ENCODE measurements around the gene PSMD3.

The PSMD3 gene

DNA sequence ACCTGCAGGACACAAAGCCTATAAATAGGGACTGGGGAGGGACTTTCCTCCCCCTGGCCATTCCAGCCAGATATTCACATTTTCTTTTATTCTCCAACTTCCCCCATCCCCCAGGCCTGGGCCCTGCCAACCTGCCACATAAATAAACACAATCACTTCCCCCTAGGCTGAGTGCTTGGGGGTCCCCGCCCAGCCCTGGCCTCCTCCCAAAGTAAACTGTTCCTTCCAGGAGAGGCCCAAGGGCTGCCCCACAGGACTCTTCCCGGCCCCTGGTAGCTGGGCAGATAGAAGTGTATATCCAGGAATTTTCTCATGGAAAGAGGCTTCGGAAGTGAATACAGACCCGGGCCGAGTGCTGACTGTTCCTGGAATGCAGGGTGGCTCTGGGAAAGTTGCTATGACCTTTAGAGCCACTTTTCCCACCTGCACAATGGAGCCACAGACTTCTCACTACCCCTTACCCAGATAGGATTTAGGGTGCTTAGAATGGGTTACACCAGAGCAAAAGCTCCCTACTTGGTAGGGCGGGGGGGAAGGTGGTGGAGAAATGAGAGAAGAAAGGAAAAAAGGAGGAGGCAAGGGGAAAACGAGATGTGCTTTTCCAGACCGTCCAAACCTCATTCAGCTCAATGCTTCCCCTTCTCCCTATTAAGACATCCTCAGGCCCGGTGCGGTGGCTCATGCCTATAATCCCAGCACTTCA lies 43.1 kb downstream of the PSMD3 start:
- DNase-seq: no peak

DNA sequence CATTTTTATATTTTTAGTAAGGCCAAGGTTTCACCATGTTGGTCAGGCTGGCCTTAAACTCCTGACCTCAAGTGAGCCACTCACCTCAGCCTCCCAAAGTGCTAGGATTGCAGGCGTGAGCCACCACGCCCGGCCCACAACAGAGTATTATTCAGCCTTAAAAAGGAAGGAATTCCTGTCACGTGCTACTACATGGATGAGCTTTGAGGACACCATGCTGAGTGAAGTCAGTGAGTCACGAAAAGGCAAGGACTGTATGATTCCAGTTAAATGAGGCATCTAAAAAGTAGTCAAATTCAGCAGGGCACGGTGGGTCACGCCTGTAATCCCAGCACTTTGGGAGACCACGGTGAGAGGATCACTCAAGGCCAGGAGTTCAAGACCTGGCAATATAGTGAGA lies 44.3 kb downstream of the PSMD3 start:
- DNase-seq: no peak

GRCh38 chr17:40025559-40025958 lies 45.0 kb downstream of the PSMD3 start:
- DNase-seq: no peak

GRCh38 chr17:40025991-40026815 lies 45.6 kb downstream of the PSMD3 start:
- DNase-seq: peak; percentile 56

- peak; percentile 59 for DNase-seq
These were observed 46.4 kb downstream of the PSMD3 start for GRCh38 chr17:40026816-40027613.

GRCh38 chr17:40027614-40028012 lies 47.0 kb downstream of the PSMD3 start:
- DNase-seq: no peak

GRCh38 chr17:40028595-40028994 lies 48.0 kb downstream of the PSMD3 start:
- no peak for DNase-seq

DNA sequence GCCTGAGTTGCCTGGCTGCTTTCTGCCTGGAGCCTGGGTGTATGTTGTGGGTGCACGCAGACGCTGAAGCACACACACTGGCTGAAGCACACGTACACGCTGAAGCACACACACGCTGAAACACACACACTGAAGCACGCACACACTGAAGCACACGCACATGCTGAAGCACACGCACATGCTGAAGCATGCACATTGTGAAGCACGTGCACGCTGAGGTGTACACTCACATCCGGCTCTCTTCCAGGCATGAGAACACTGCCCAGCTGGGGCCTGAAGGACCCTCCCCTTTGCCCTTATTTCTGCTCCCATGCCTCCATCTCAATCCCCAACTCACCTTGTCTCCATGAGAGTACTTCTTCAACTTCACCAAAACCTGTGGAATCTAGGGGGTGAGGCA lies 51.1 kb downstream of the PSMD3 start:
- DNase-seq: no peak

GRCh38 chr17:40032322-40033320 lies 52.0 kb downstream of the PSMD3 start:
- no peak for DNase-seq

DNA sequence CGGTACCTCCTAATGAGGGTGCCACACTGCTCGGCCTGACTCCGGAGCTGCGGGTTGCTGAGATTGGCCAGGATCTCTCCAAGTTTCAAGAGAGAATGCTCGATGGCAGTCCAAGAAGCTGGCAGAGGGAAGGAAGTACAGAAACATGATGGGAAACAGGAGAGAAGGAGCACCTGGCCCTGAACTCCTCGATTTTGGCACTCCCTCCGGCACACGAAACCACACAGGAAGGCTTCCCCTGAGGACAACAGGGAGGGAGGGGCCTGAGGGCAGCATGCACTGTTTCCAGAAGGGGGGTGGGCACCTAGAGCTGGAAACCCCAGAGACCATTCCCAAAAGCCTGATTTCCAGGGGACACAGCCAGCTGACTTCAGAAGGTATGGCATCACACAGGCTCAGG lies 52.7 kb downstream of the PSMD3 start:
- DNase-seq: no peak

GRCh38 chr17:40034426-40035161 lies 54.0 kb downstream of the PSMD3 start:
- DNase-seq: no peak

- no peak for DNase-seq
These were observed 54.6 kb downstream of the PSMD3 start for GRCh38 chr17:40035162-40035559.

GRCh38 chr17:40038882-40039513 lies 58.4 kb downstream of the PSMD3 start:
- DNase-seq: no peak

DNA sequence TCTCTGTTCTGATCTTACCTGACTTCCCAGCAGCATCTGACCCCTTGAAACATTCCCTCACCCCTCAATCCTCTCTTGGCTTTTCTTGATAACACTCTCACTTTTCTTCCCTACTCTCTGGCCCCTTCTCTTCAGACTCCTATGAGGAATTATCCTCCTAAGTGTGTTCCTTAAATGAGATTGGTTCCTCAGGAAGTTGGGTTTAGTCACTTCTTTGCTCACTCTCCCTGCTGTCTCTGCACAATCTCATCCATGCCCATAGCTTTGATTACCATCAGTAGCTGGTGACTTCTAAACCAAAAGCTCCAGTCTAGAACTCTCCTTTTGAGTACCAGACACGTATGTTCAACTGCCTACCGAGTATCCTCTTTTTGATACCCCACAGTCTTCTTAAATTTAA lies 60.6 kb downstream of the PSMD3 start:
- DNase-seq: no peak
